Erythroblast (primary cell): ENCODE measurements around the gene ZFHX3.

ENCODE experiments used
- DNase-seq, 2 experiments: peaks; one replicate each; lab custom pipeline; 2025; lab: John Stamatoyannopoulos, UW
- GATA1 ChIP-seq: IDR thresholded peaks from 2 replicates; pipeline ENCODE4 v1.6.1; 2011; ENCODE audit warnings: low read depth, mild to moderate bottlenecking, control low read depth, low read length, moderate library complexity
- POLR2A ChIP-seq: IDR thresholded peaks from 2 replicates; pipeline ENCODE4 v1.6.1; 2011; ENCODE audit warnings: mild to moderate bottlenecking, low read length

ZFHX3 gene

DNA sequence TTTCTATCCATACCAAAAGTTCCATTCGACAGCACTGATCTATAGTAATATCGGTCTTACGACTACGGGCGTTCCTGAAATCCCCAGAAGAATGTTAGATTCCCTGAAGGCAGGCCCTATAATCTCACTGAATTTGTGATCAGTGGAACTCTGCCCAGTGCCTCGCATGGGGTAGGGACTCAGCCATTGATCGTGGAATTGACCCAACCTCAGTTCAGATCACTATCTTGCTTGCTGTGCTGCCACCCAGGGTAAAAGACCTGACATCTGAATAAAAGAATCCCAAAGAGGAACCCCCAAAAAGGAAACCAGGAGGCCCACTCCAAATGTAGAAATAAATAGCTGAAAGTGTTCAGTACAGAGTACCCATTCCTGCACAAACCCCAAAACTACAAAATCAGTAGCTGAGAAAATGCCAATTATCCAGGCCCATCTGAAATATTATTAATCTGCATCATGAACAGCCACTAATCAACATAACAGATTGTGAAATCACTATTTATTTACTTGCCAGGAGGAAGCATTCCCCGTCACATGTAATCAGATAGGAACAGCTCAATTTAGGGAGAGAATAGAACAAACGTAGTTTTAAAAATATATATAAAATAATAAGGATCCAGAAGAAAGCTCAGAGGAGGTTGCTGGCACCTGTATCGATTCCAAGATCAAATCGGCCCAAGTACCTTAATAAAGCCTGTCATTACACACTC is 221.9 kb downstream of the ZFHX3 start:
- TF ChIP-seq GATA1: no peak
- no peak for TF ChIP-seq POLR2A
- no peak for DNase-seq

DNA sequence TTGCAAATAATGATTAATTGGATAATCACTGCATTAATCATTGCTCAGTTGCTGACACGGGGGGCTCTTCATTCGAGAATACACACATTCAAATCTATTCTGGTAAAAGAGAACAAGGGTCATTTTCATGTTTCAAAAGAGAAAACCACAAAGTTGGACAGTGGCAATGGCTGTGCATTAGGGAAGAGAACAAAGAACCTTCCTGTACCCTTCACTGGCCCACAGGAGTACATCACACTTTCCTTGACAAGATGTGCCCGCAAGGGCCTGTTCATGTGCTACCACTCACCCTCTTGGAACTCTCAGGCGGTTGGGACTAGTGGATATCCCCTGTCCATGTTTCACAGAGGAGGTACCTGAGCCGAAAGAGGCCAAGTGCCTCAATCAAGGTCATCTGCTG is 223.2 kb downstream of the ZFHX3 start:
- no peak for DNase-seq
- no peak for TF ChIP-seq POLR2A
- no peak for TF ChIP-seq GATA1

DNA sequence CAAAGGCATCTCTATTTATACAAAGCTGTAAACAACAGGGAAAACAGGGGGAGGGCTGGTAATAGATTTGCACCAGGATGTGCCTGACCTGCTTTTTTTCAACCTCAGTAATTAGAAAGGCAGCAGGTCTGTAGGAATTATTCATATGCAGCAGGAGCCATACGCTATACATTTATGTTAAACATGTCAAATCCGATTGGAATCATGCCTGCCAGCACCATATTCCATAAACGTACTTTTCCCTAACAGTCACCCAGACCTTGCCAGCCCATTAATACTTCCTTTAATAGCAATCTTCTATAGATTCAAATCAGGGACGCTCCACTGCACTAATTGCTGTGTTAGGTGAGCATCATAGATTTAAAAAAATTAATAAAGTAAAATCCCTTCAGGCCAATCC is 223.9 kb downstream of the ZFHX3 start:
- DNase-seq: no peak
- TF ChIP-seq GATA1: no peak
- no peak for TF ChIP-seq POLR2A

DNA sequence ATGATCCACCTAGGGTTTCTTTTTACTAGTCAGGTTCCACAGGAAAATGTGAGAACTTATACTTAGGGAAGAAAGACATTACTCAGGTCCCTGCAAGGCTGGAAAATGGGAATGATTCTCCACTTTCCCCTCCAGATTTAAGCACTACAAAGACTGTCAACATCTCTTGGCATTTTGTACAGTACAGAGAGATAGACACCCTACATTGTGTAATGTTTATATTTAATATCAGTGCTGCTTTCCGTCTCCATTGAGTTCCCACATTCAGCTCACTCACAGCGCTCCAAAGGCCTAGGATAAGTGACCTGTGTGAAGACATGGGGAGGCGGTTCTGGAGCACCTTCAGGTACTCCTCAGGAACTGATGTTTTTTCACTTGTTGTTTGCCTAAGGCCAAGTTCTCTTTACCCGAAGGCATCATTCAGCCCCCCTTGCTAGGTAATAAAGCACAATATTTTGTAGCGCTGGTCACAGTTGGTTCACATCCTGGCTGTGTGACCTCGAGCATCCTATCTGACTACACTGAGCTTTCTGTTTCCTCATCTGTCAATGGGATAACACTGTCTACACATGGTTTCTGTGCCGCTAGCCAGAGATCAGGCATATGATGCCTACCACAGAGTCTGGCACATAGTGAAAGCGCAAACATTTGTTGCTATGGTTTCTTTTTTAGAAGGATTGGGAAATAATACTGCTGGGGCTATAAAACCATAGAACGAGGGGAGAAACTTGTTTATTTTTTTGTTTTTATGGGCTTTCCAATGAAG is 226.6 kb downstream of the ZFHX3 start:
- no peak for DNase-seq

DNA sequence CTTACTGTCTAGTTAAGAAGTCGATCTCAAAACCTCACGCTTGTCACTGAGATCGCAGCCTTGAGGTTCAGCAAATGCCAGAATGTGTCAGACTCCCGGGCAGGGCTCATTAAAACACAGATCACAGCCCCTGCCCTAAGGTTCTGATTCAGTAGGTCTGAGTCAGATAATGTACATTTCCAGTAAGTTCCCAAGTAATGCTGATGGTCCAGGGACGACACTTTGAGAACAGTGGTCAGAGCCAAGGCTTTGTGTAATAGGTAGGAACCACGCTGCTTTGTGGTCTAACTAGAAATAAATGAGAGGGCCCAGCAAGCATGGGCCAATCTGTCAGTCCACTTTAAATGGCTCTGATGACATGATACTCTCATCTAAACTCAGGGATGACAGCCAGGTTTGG is 228.6 kb downstream of the ZFHX3 start:
- no peak for DNase-seq
- TF ChIP-seq GATA1 (no peak), POLR2A (no peak)

More for the DNA sequence above, 226.6 kb downstream of the ZFHX3 start:
- TF ChIP-seq GATA1 (no peak), POLR2A (no peak)

DNA sequence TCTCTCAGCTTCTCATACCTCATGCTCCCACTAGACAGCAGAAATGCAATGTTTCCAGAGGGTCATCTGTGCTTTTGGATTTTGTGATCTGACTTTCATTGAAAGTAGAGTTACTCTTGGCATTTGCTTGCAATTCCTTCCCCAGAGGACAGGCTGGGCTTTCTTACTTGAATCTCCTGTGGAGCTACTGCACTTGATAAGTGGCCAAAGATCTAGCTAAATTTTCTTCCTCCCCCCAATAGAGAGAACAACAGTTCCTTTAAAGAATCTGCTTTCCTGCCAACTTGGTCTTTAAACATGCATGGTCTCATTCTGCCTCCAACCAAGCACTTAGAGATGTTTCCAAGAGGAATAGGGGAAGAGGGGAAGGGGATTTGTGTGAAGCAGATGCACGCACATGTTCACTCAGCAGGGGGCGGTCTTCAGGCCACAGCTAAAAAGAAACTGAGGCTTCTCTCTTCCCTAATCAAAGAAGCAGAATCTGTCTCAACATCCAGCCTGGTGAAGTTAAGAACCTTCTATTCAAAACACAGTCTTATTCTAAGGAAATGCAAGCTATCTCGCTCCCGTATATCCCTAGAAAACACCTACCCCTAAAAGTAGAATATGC is 229.6 kb downstream of the ZFHX3 start:
- TF ChIP-seq GATA1 (no peak), POLR2A (no peak)
- no peak for DNase-seq

DNA sequence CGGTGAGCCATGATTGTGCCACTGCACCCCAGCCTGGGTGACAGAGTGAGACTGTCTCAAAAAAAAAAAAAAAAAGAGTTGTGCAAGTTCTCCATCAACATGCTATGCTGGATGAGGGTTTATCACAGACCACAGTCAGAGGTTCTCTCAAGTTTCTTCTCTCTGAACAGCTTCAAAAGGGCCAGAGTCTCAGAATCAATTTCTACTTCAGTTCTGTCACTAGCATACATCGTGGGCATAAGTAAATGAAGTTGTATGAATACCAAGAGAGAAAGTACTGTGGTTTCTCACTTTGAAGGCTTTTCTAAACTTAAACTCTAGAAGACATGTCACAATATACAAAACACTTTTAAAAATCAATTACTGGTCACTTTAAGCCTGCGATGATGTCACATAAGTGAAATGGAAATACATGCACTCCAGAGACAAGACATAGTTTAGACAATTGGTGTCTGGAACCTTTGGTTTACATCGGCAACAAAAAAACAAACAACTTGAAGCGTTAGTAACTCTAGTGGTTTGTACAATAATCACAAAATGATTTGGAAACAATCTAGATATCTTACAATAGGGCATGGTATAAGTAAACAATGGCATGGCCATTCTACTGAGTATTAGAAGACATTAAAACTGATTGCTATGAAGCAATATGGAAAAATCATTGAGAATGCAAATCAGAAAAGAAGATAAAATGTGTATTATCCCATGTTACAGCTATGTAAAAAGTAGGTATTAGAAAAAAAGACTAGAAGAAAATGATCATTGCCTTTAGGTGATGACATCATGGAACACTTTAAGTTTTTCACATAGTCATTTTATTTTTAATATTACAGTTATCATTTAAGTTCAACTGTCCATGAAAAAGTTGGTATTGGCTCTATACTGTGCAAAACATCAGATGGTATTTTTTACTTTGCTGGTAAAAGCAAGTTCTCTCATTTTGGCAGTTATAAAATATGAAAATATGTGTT is 232.3 kb downstream of the ZFHX3 start:
- DNase-seq: no peak
- TF ChIP-seq POLR2A (no peak), GATA1 (no peak)

DNA sequence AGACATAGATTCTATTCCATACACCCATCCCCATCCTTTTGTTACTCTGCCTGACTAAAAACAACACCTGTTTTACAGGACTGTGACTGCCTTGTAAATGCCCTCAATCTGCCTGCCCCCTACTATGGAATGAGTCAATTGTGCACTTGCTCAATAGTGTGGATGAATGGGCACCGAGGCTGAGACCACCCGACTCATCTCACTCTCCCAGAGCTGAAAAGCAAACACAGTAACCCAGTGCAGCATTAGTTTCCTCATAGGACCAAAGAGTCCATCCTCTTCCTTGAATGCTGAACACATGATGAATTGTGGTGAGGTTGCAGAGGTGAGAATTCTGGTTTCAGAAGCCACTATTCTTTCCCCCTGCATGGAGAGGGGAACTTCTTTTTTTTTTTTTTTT is 233.7 kb downstream of the ZFHX3 start:
- DNase-seq: no peak
- TF ChIP-seq GATA1 (no peak), POLR2A (no peak)

DNA sequence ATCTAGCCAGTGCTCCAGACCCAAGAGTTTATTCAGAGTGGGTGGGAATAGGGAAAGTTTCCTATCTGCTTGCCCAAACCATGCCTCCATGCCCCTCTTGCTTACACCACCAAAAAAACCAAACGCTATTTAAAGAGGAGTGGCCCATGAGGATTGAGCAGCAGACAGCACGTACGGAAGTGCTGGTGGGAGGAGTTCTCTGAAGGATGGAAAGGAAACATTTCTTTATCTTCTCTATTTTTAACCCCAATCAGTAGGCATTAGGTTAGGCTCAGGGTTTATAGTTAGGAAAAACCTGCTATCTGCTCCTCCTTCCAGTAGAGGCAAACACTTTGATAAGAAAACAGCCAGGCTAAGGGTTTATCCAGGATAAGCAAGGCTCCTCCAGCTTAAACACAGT is 235.3 kb downstream of the ZFHX3 start:
- DNase-seq: no peak
- TF ChIP-seq GATA1: no peak
- no peak for TF ChIP-seq POLR2A

DNA sequence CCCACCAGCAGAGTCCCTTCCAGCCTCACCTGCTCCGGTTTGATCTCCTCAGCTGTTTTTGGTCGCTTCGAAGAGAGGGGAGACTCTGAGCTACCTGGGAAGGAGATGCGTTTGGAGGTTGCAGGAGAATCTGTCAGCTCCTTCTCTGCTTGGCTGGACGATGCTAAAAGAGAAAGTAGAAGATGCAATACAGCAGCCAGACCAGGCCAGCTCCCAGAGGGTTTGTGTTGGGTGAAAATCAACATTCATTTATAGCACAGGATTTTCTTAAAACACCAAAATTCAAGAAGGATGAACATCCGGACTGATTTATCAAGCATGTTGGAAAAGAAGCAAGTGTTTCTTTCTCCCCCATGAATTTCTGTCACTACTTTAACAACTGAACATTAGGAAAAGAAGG is 236.1 kb downstream of the ZFHX3 start:
- no peak for TF ChIP-seq GATA1
- no peak for TF ChIP-seq POLR2A
- DNase-seq: no peak

DNA sequence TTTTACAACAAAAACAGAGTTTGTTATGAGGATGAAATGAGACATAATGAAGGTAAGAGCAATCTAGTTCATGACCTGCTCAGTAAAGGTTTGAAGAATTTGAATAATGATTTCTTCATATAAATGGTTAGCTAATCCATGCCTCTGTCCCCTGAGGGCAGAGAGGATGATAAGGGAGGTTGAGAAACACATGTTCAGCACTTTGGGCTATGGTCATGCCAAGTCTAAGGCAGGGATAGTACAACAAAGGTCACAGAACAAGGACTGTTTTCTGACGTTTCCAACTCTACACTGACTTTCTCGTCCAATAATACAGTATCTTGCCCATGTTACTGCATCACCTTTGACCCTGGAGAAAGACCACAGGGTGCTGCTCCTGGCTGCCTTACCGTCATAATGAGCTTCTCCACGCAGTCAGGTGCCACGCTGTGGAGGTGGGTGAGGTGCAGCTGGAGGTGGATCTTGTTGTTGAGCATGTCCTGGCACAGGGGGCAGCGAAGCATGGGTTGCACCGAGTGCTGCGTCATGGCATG is 236.7 kb downstream of the ZFHX3 start:
- DNase-seq: no peak
- TF ChIP-seq POLR2A (no peak), GATA1 (no peak)

DNA sequence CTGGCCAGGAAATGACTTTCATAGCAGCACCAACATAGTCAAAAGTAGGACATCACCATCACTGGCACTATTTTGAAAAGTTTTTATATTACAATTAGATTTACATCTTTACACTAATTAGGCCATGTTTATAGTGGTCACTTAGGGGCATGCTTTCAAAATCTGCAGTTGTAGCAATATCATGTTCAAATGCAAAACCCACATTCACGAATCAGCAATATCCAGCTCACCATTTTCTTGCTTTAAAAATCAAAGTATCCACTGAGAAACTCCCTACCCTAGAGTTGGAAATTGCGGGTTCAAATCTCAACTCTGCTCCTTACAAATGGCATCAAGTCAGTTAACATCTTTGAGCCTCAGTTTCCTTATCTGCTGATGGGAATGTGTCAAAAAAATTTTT is 237.4 kb downstream of the ZFHX3 start:
- no peak for DNase-seq
- TF ChIP-seq GATA1 (no peak), POLR2A (no peak)

DNA sequence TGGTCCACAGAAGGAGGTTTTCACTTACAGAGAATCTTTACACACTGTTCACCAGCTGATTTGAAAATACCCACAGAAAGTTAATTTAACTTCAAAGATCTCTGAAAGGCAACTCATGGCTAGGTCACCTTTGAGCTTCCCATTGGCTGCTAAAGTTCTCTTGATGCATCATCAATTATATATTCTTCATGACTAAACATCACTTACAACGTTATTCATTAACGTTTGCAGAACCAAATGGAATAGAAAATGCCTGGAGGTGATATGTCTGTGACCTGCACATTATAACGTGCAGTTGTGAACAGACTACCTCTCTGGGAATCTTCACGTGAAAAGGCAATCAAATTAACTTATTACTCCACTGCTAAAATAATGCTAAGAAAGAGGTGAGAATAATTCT is 238.5 kb downstream of the ZFHX3 start:
- TF ChIP-seq POLR2A: no peak
- DNase-seq: no peak

DNA sequence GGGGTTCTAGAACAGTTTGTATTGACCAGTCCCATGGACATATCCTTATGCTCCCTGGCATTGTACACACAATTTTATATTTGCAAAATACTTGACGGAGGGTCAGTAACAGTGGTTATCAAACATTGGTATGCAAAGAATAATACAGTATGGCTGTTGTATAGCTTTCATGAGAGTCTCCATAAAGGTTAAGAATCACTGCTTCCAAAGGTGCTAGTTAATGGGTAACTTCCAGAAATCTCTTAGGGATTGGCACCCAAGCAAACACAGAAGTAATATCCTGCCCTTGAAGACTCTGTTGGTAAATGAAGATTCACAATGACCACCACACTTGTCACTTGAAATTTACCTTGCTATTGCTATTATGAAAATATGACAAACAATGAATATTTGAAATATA is 239.2 kb downstream of the ZFHX3 start:
- DNase-seq: no peak
- TF ChIP-seq GATA1: no peak
